Body of pancreas (tissue), 4 donors: Measurements from ENCODE around the gene PCSK4. TPM values are rescaled to one million over a fixed set of nuclear protein-coding genes. Genes with fewer than 3 reads are reported as not detected.

Experiments
- ATAC-seq: fragments of 150-250 bp; one replicate; pipeline ENCODE4 v1.9.1; 2016
- DNase-seq, 4 donors: peaks; one replicate each; pipeline ENCODE4 v3.0.0-alpha.2; 2019
- H3K27ac ChIP-seq, 4 donors: fragments of 200-600 bp; sonication (generic); 1 replicate in 3 of 4; 2 replicates in 1 of 4; pipeline versions ENCODE4 v1.5.1 to v1.6.1; 2016 to 2019; ENCODE audit warnings: mild to moderate bottlenecking in 1 of 4, mixed read lengths in 1 of 4, moderate library complexity in 1 of 4
- H3K27me3 ChIP-seq, 2 donors: fragments of 200-600 bp; sonication (generic); one replicate each; pipeline ENCODE4 v1.6.0; 2016; ENCODE audit warnings: mild to moderate bottlenecking in 1 of 2
- H3K36me3 ChIP-seq, 2 donors: fragments of 200-600 bp; sonication (generic); replicated peaks in 1 of 2; 2 replicates each; pipeline ENCODE4 v1.5.1; 2016; ENCODE audit warnings: low read depth in 2 of 2; ENCODE audit not compliant: insufficient read depth in 1 of 2
- H3K4me1 ChIP-seq: fragments of 200-600 bp; sonication (generic); one replicate; pipeline ENCODE4 v1.6.0; 2016
- H3K4me3 ChIP-seq, 2 donors: fragments of 200-600 bp; sonication (generic); 1 replicate in 1 of 2; 2 replicates in 1 of 2; pipeline ENCODE4 v1.5.1; 2016 to 2019
- H3K9me3 ChIP-seq, 3 donors: fragments of 200-600 bp; sonication (generic); 1 replicate in 2 of 3; 2 replicates in 1 of 3; pipeline ENCODE4 v1.5.1; 2016
- CTCF ChIP-seq, 7 experiments: fragments of 450-650 bp in 4 of 7; fragments of 200-600 bp in 3 of 7; sonication (generic) in 3 of 7; IDR thresholded peaks; one replicate each; pipeline ENCODE4 v1.5.1; 2016 to 2019; ENCODE audit warnings: antibody characterized with exemption in 7 of 7
- POLR2A ChIP-seq, 3 donors: fragments of 450-650 bp; IDR thresholded peaks; one replicate each; pipeline ENCODE4 v1.6.1; 2016; ENCODE audit warnings: antibody characterized with exemption in 3 of 3, mild to moderate bottlenecking in 2 of 3
- WGBS, 2 donors: methylation state at CpG; one replicate each; pipeline ENCODE4 v1.1.5; 2017; 5-methylcytosine and 5-hydroxymethylcytosine counted together
- intact Hi-C: fragments of 100-400 bp; cut with DNase I; formaldehyde crosslinking; loops from one replicate; pipeline ENCODE4 v1.15.1; 2023
- total RNA-seq, 2 donors: library from RNA; depleted of rRNA; stranded (reverse); fragments of >200 nt; gene quantifications; one replicate each; pipeline ENCODE4 v1.1.0, GENCODE V29; 2016

PCSK4 gene
- total RNA-seq, 2 donors from 2014 or later = 5.2 to 10.9 TPM

- peaks cover 52% of the 10 kb centered on the region for H3K4me1 ChIP-seq
- no peak overlapping the region for H3K27ac ChIP-seq
- H3K4me3 ChIP-seq = no peak overlapping the region
- H3K36me3 ChIP-seq = no peaks in the 10 kb centered on the region
- no peak for TF ChIP-seq CTCF (IDR thresholded peaks at IDR 0.05)
- intact Hi-C loops = no loop called here
- 80 to 85% methylated on average over 5 to 30 of the region's 31 CpGs for WGBS, 2 donors
- H3K27me3 ChIP-seq = peaks cover 0 to 37% of the 10 kb centered on the region in 2 donors
- H3K9me3 ChIP-seq = no peaks in the 10 kb centered on the region
- ATAC-seq (no peak), DNase-seq (no peak)
Measured at GRCh38 chr19:1474011-1474764, 16.0 kb downstream of the PCSK4 start.

- 71 to 82% methylated on average over 13 to 20 of the region's 20 CpGs for WGBS, 2 donors
- no peak overlapping the region for H3K27ac ChIP-seq
- no peak for ATAC-seq
- peaks cover 0 to 43% of the 10 kb centered on the region in 2 donors for H3K27me3 ChIP-seq
- intact Hi-C loops = no loop called here
- H3K4me1 ChIP-seq = peaks cover 55% of the 10 kb centered on the region
- TF ChIP-seq CTCF (IDR thresholded peaks at IDR 0.05) (no peak), POLR2A (IDR thresholded peaks at IDR 0.05) (no peak)
- H3K9me3 ChIP-seq = no peaks in the 10 kb centered on the region
- H3K36me3 ChIP-seq = no peaks in the 10 kb centered on the region
- H3K4me3 ChIP-seq = no peak overlapping the region
- DNase-seq = no peak
Measured at GRCh38 chr19:1473085-1473851, 16.9 kb downstream of the PCSK4 start.

GRCh38 chr19:1472231-1473084 is 17.7 kb downstream of the PCSK4 start:
- DNase-seq = no peak
- ATAC-seq = no peak
- Histone ChIP-seq H3K36me3 (no peaks in the 10 kb centered on the region), H3K4me3 (no peak overlapping the region), H3K4me1 (peaks cover 58% of the 10 kb centered on the region), H3K27ac (no peak overlapping the region), H3K27me3 (peaks cover 0 to 51% of the 10 kb centered on the region in 2 donors), H3K9me3 (no peaks in the 10 kb centered on the region)
- intact Hi-C loops = no loop called here
- TF ChIP-seq CTCF (IDR thresholded peaks at IDR 0.05) (no peak), POLR2A (IDR thresholded peaks at IDR 0.05) (no peak)
- 20 to 39% methylated on average over 3 to 44 of the region's 44 CpGs for WGBS, 2 donors

GRCh38 chr19:1471515-1472160 is 18.5 kb downstream of the PCSK4 start:
- intact Hi-C loops = no loop called here
- H3K9me3 ChIP-seq = no peaks in the 10 kb centered on the region
- DNase-seq (no peak), ATAC-seq (no peak)
- TF ChIP-seq POLR2A (IDR thresholded peaks at IDR 0.05) = no peak
- TF ChIP-seq CTCF (IDR thresholded peaks at IDR 0.05) = no peak
- WGBS, 2 donors = 20 to 30% methylated on average over 8 to 24 of the region's 24 CpGs
- H3K27me3 ChIP-seq = peaks cover 0 to 59% of the 10 kb centered on the region in 2 donors
- peaks cover 66% of the 10 kb centered on the region for H3K4me1 ChIP-seq
- no peak overlapping the region for H3K27ac ChIP-seq
- H3K4me3 ChIP-seq = no peak overlapping the region
- H3K36me3 ChIP-seq = no peaks in the 10 kb centered on the region
